Ectodermal cell (in vitro differentiated cells): Measurements from ENCODE around the gene PPIL6.
A peak's percentile ranks its signal among the peaks of the same experiment; 100 is the strongest.

Source experiments
- H3K27ac ChIP-seq: 2 replicates; pipeline ENCODE4 v1.7.0; 2013; ENCODE audit warnings: mild to moderate bottlenecking, low read depth, low read length; ENCODE audit not compliant: insufficient read depth, poor library complexity, severe bottlenecking
- H3K27me3 ChIP-seq: 2 replicates; pipeline ENCODE4 v1.7.0; 2013; ENCODE audit warnings: mild to moderate bottlenecking, low read length; ENCODE audit not compliant: insufficient read depth, control insufficient read depth, poor library complexity, severe bottlenecking
- H3K36me3 ChIP-seq: one replicate; pipeline ENCODE4 v1.7.0; 2013; ENCODE audit warnings: low read length; ENCODE audit not compliant: control insufficient read depth, insufficient read depth
- H3K4me1 ChIP-seq: one replicate; pipeline ENCODE4 v1.7.0; 2013; ENCODE audit warnings: low read length; ENCODE audit not compliant: control insufficient read depth, insufficient read depth
- H3K4me3 ChIP-seq: 2 replicates; pipeline ENCODE4 v1.7.0; 2013; ENCODE audit warnings: low read depth, low read length, control low read depth; ENCODE audit not compliant: insufficient read depth
- H3K9me3 ChIP-seq: 2 replicates; pipeline ENCODE4 v1.7.0; 2013; ENCODE audit warnings: mild to moderate bottlenecking, low read length, moderate library complexity; ENCODE audit not compliant: control insufficient read depth
- WGBS, 2 experiments: methylation state at CpG; one replicate each; pipeline ENCODE4 v1.1.7; 2013; ENCODE audit warnings: missing lambda C conversion rate in 2 of 2; 5-methylcytosine and 5-hydroxymethylcytosine counted together

The PPIL6 gene

DNA sequence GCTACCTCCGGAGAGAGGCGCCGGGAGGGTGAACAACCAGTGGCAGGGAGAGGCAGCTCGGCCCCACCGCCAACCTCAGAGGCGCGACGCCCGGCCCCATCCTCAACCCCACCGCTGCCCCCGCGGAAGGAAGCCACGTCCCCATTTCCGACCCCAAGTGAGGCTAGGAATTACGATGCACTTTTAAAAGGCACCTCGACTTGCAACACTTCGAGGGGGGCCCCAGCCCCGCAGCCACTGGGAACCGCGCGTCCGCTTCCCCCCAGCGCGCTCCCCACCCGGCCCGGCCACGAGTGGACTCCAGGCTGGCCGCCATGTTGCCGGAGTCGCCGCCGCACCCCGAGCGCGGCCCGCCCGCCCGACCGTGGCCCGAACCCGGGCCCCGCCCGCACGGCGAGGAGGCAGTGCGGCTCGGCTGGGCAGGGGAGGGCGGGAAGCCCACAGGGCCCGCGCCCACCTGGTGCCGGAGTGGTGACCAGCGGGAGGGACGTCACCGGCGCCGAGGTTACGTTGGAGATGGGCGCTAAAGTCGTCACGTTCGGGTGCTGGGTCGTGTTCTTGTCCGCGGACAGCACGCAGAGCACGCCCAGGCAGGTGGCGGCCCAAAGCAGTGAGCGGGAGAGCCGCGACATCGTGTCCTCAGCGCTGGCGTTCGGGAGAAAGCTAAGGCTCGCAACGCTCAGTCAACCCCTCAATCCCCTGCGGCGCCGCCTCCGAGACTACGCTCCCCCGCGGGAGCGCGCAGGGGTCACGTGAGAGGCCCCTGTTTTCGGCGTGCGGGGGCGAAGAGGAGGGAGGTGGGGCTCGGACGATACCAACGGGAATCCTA lies 58.5 kb downstream of the PPIL6 start, which contains the start of gene CD164:
Gene CD164, minus strand, starts transcription at position 721 of the 829 bp plus-strand sequence. Its CDS starts 89 bp downstream, at position 632.
- Histone ChIP-seq H3K27me3 (no peaks in the 10 kb centered on the region), H3K27ac (peak within 1 kb of the TSS; percentile 96), H3K4me3 (peak within 1 kb of the TSS; percentile 96), H3K36me3 (no peaks in the 10 kb centered on the region), H3K4me1 (peaks cover 5% of the 10 kb centered on the region), H3K9me3 (no peaks in the 10 kb centered on the region)
- 0% methylated on average over 93 of the region's 93 CpGs for WGBS, 2 experiments

DNA sequence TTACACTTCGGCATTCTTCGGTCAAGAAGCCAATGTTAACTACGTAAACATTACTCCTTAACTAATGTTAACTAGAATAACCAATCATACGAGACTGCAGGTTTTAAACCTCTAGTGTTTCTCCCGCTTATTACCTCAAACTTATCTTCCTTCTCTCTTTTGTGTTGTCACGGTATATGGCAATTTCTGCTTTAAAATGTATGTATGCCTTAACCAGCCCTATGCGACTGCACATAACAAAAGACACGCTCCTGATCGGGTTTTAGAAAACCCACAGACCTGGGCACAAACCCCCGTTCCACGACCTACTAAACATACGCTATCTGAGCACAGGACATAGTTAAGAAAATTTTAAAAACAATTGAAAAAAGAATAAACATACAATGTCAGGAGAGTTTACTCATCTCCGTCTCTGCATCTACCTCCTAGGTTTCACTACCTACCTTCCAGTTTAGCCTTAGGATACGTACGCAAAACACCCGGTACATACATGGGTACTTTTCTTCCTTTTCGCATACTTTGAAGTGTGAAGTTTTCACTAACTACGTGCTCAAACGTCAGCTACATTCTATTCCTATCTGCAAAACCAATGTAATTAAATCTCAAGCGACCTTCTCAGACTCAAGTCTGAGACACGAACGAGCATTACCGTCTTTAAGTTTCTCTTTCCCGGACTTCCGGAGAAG lies 59.2 kb downstream of the PPIL6 start:
- H3K27me3 ChIP-seq: no peaks in the 10 kb centered on the region
- H3K4me3 ChIP-seq: peak overlapping the region; percentile 96
- H3K36me3 ChIP-seq: peaks cover 4% of the 10 kb centered on the region
- 2% methylated on average over 23 to 25 of the region's 25 CpGs for WGBS, 2 experiments
- H3K27ac ChIP-seq: no peak overlapping the region
- peaks cover 5% of the 10 kb centered on the region for H3K4me1 ChIP-seq
- H3K9me3 ChIP-seq: no peaks in the 10 kb centered on the region

DNA sequence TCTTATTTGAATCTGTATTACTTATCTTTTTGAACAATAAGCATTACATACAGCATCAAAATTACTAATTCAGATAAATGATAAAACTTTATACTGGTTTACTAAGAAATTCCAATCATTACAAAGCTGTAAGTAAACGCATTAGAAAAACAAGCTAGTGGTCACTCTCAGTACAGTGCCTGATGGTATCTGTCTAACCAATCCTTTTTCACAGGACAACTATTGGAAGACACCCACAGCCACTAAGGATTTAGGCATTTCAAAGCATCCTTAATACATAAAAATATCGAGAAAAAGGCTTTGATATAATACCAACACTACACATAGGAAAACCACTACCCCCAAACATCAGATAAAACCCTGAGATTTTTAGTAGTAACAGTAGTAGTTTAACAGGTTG lies 60.7 kb downstream of the PPIL6 start:
- H3K36me3 ChIP-seq: peaks cover 15% of the 10 kb centered on the region
- WGBS, 2 experiments: 86 to 89% methylated on average over 2 of the region's 2 CpGs
- H3K9me3 ChIP-seq: no peaks in the 10 kb centered on the region

DNA sequence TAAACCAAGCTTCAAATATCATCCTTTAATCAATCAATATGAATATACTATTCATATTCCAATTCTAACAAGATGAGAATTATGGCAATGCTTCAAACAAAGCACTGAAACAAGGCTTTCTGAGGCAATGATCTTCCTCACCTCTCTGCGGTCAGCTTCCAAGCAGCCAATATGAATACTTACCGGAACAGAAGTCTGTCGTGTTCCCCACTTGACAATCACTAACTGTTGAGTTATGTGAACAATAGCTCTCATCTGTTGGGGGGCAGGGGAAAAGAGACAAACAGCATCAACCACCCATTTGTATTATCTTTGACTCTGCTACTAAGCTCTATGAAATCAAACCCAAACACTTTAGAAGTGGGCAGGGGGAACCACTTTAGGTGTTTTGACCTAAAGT lies 62.7 kb downstream of the PPIL6 start:
- no peaks in the 10 kb centered on the region for H3K9me3 ChIP-seq
- H3K27me3 ChIP-seq: no peaks in the 10 kb centered on the region
- 98 to 100% methylated on average over 3 of the region's 3 CpGs for WGBS, 2 experiments
- H3K27ac ChIP-seq: no peak overlapping the region
- no peak overlapping the region for H3K4me3 ChIP-seq
- peaks cover 26% of the 10 kb centered on the region for H3K36me3 ChIP-seq
- H3K4me1 ChIP-seq: peaks cover 5% of the 10 kb centered on the region

More for the DNA sequence above, 60.7 kb downstream of the PPIL6 start:
- H3K4me3 ChIP-seq: peak overlapping the region; percentile 96
- no peak overlapping the region for H3K27ac ChIP-seq
- H3K27me3 ChIP-seq: no peaks in the 10 kb centered on the region
- peaks cover 5% of the 10 kb centered on the region for H3K4me1 ChIP-seq

DNA sequence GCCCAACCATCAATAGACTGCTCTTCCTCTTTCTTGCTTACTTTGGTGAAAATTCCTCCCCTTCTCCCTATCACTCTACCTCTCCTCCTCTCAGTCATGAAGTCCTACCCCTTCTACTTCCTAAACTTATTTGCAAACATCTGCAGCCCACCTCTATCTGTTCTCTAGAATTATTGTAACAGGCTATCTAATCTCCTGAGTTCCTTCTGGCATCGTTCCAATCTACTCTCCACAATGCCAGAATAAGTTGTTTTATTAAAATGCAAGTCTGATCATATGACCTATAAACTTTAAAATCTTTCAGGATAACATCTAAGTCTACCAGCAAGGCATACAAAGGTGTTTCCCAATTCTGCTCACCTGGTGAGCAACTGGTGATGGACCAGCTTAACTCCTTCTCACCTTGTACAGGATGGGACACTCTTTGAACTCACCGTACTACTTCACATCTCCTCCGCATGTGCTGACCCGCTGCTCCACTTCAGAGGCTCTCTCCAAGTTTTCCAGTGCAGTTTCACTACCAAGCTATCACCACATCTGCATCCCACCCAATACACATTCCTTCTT lies 66.0 kb downstream of the PPIL6 start:
- H3K36me3 ChIP-seq: peaks cover 30% of the 10 kb centered on the region
- WGBS, 2 experiments: 95 to 96% methylated on average over 4 of the region's 4 CpGs

DNA sequence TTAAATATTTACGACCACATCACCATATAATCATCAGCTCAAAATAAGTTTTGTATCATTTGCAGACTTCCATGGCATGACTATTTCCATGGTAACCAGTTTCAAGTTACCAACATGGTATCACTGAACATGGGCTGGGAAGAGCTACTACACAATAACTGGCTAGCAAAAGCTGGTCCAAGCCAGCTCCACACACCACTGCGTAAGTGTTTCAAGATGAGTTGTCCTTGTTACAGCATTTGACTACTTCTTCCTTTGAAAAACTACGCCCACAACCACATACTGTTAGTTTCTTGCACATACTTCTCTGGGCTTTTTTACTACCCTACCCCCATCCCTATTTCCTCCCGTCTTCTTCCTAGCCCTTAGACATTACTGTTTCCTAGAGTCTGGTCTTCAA lies 66.7 kb downstream of the PPIL6 start:
- 94% methylated on average over 4 of the region's 4 CpGs for WGBS, 2 experiments

More for the DNA sequence above, 66.0 kb downstream of the PPIL6 start:
- Histone ChIP-seq H3K4me1 (no peaks in the 10 kb centered on the region), H3K4me3 (no peak overlapping the region), H3K9me3 (no peaks in the 10 kb centered on the region), H3K27ac (no peak overlapping the region), H3K27me3 (no peaks in the 10 kb centered on the region)

DNA sequence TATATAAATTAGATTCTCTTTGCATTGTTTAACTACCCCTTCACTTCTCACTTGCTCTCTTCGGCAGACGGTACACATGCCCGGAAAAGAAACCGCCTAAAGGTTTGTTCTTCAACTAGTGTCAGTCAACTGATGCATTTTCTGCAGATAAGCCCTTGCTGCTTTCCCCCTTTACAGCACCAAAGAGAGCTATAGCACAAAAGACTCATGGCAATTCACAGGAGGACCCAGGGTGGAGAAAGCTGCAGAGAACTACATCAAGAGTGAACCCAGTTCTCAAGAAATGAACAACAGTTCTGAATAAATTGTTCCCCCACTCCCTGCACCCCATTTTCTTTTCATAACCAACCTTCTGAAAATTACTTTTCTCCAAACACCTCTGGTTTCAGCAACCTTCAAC lies 67.1 kb downstream of the PPIL6 start:
- H3K27me3 ChIP-seq: no peaks in the 10 kb centered on the region
- WGBS, 2 experiments: 97% methylated on average over 4 of the region's 4 CpGs
- H3K4me1 ChIP-seq: no peaks in the 10 kb centered on the region
- H3K9me3 ChIP-seq: no peaks in the 10 kb centered on the region
- H3K36me3 ChIP-seq: peaks cover 34% of the 10 kb centered on the region
- H3K27ac ChIP-seq: no peak overlapping the region
- H3K4me3 ChIP-seq: no peak overlapping the region

More for the DNA sequence above, 66.7 kb downstream of the PPIL6 start:
- no peaks in the 10 kb centered on the region for H3K4me1 ChIP-seq
- no peaks in the 10 kb centered on the region for H3K27me3 ChIP-seq
- no peak overlapping the region for H3K4me3 ChIP-seq
- no peak overlapping the region for H3K27ac ChIP-seq
- peaks cover 30% of the 10 kb centered on the region for H3K36me3 ChIP-seq
- no peaks in the 10 kb centered on the region for H3K9me3 ChIP-seq

DNA sequence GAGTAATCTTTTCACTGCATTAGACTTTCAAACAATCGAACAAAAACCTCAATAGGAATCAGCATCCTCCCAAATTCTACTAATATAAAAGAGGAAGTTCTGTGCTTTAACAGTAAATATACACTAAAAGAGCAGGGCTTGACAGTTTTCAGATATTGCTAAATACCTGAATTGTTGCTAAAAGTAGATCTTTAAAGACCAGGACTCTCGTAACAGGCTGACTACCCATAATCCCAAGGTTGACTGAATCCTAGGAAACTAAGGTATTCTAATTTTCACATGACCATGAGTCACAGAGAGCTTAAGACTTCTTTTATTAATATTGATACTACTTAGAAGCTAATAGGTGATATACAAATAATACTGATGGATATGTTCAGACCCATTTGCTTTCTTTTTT lies 68.3 kb downstream of the PPIL6 start:
- no peak overlapping the region for H3K4me3 ChIP-seq
- peaks cover 38% of the 10 kb centered on the region for H3K36me3 ChIP-seq
- H3K27me3 ChIP-seq: no peaks in the 10 kb centered on the region
- 88 to 100% methylated on average over 1 of the region's 2 CpGs for WGBS, 2 experiments
- no peaks in the 10 kb centered on the region for H3K4me1 ChIP-seq
- no peak overlapping the region for H3K27ac ChIP-seq
- H3K9me3 ChIP-seq: no peaks in the 10 kb centered on the region

DNA sequence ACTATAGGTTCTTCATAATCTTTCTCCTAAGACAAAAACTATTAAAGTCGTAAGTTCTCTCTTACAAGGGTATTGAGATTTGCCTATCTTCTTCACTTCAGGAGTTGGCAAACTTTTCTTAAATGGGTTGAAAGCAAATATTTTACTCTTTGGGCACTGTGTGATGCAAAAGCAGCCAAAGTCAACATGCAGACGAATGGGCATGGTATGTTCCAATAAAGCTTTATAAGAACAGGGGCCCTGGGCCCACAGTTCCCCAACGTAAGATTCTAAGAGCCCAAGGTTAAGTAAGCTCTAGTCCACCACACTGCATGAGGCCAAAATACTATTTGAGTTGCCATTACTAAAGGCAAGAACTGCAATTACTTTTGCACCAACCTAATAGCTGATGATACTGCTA lies 69.6 kb downstream of the PPIL6 start:
- Histone ChIP-seq H3K36me3 (peaks cover 35% of the 10 kb centered on the region), H3K4me3 (no peak overlapping the region)

DNA sequence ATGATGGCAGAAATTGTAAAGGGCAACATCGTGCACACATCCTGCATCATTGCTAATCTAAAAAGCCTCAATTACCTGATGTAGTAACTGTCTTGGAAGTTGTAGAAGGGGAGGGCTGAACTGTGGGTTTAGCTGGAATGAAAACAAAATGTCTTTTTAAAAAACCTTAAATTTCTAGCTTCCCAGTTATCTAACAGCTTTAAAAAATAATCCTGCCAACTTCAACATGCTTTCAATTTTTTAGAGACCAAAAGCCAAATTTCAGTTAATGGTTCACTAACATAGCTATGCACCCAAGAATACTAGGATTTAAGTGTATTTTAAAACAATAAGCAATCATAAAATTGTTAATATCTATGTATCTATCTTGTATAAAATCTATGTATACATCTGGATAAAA lies 70.1 kb downstream of the PPIL6 start:
- Histone ChIP-seq H3K4me3 (no peak overlapping the region), H3K4me1 (no peaks in the 10 kb centered on the region), H3K36me3 (peaks cover 31% of the 10 kb centered on the region), H3K9me3 (no peaks in the 10 kb centered on the region), H3K27ac (no peak overlapping the region), H3K27me3 (no peaks in the 10 kb centered on the region)
- WGBS, 2 experiments: 100% methylated on average over 1 of the region's 1 CpG

More for the DNA sequence above, 69.6 kb downstream of the PPIL6 start:
- WGBS, 2 experiments: 96% methylated on average over 2 to 3 of the region's 3 CpGs
- Histone ChIP-seq H3K27me3 (no peaks in the 10 kb centered on the region), H3K4me1 (no peaks in the 10 kb centered on the region), H3K27ac (no peak overlapping the region), H3K9me3 (no peaks in the 10 kb centered on the region)
